Prostate gland (tissue), 2 donors: ENCODE measurements around the gene PIK3C2A.

Source experiments
- CTCF ChIP-seq, 4 experiments: fragments of 200-600 bp in 2 of 4; fragments of 450-650 bp in 2 of 4; sonication (generic) in 2 of 4; IDR thresholded peaks; 1 replicate in 3 of 4; 2 replicates in 1 of 4; pipeline ENCODE4 v1.5.1; 2016 to 2019; ENCODE audit warnings: antibody characterized with exemption in 4 of 4, mild to moderate bottlenecking in 2 of 4, moderate library complexity in 2 of 4
- POLR2A ChIP-seq: fragments of 450-650 bp; IDR thresholded peaks from one replicate; pipeline ENCODE4 v1.6.1; 2016; ENCODE audit warnings: antibody characterized with exemption, mild to moderate bottlenecking

- TF ChIP-seq CTCF (IDR thresholded peaks at IDR 0.05) (no peak), POLR2A (no peak)
These were observed 42.4 kb downstream of the PIK3C2A start for GRCh38 chr11:17165247-17165890.
